ENCODE results near the gene COL6A2.

The COL6A2 gene

DNA sequence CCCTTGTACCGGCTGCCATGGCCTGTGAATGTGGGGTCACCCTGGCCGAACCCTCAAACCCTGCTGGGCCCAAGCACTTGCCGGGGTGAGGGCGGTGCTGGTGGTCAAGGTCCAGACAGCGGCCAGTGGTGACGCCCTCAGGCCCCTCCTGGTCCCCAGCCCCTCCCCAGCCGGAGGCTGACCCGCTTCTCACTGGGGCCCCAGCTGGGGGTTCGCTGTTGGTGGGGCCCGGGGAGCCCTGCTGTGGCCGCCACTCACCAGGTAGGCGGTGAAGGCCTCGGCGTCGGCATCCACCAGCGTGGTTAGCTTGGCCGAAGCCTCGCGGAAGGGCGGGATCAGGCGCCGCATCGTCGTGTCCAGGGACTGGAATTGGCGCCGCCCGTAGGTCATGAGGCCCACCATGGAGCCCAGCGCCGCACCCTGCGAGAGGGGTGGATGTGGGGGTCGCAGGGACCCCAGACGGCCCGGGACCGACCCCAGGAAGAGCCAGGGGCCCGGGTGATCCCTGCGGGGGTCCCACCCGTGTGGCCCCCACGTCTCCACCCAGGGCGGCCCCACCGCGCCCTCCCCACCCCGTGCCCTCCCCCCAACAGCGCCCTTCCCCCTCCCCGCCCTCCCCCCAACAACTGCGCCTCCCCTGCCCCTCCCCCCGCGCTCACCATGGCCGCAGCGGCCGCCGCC is 47.4 kb downstream of the COL6A2 start:
- DNase-seq: no peak

DNA sequence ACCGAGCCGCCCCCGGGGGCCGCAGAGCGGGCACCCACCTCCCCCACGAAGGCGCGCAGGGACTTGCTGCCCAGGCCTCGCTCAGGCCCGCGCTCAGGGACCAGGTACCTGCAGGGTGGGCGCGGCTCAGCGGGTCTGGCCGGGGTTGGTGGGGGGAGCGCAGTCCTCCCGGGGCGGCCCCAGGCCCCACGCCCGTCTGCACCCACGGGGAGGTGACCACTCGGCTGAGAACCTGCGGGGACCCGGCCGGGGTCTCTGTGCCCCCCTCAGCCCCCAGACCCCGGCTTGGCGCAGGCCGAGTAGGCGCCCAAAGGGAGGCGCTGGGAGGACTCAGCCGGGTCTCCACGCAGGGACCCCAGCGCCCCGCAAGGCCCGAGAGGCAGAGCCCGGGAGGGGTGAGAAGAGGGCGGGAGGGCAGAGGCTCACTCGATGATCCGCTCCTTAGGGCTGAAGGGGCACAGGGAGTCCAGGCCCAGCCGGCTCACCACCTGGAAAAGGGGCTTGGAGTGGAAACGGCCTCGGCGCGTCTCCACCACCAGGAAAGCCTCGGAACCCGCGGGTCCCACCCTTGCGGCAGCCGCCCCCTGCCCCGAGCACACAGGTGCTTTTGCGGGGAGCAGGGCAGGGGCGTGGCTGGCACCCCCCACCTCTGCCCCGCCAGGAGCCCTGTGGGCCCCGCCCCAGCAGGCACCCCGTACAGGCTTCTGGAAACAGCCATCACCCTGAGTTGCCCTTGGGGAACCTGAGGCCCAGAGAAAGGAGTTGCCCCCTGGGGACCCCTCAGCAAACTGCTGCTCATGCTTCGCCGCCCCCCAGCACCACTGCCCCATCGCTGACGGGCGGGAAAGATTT is 48.2 kb downstream of the COL6A2 start:
- DNase-seq: no peak

DNA sequence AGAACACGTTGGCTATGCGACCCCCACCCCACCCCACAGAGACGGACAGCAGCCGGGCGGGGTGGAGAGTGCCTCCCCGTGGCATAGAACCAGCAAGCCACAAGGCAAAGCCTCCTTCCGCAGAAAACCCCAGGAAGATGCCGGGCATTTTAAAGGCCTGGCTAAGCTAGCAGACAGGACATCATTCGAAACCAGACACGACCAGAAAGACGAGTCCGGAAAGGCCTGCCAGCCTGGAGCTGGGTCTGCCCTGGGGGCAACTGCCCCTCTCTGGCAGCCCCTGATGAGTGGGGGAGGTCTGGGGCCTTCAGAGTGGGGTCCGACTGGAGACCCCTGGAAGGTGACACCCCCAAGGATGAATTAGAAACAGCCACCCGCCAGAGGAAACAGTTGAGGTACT is 48.9 kb downstream of the COL6A2 start:
- DNase-seq: no peak

DNA sequence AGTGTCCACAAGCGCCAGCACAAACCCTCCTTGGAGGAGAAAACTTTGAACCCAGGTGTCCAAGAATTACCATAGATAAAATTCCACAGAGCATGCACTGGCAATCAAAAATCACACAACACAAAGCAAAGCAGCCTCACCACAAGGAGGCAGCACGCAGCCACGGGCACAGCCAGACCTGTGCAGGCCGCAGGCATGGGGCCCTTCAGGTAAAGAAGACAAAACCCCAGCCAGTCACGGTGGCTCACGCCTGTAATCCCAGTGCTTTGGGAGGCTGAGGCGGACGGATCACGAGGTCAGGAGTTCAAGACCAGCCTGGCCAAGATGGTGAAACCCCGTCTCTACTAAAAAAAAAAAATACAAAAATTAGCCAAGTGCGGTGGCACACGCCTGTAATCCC is 49.5 kb downstream of the COL6A2 start:
- peak; percentile 5 for DNase-seq

DNA sequence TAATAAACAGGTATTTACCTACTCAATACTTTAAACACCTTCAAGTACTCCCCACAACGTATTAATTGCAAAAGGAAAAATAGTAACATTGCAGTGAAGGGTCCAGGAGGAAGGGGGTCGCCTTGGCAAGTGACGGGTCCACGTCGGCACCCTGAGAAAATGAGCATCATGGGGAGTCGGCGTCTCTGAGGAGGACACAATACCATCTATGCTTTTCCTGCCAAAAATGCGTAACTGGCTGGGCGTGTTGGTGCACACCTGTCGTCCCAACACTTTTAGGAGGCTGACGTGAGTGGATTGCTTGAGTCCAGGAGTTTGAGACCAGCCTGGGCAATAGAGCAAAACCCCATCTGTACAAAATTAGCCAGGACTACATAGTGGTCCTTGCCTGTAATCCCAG is 50.2 kb downstream of the COL6A2 start:
- DNase-seq: no peak

DNA sequence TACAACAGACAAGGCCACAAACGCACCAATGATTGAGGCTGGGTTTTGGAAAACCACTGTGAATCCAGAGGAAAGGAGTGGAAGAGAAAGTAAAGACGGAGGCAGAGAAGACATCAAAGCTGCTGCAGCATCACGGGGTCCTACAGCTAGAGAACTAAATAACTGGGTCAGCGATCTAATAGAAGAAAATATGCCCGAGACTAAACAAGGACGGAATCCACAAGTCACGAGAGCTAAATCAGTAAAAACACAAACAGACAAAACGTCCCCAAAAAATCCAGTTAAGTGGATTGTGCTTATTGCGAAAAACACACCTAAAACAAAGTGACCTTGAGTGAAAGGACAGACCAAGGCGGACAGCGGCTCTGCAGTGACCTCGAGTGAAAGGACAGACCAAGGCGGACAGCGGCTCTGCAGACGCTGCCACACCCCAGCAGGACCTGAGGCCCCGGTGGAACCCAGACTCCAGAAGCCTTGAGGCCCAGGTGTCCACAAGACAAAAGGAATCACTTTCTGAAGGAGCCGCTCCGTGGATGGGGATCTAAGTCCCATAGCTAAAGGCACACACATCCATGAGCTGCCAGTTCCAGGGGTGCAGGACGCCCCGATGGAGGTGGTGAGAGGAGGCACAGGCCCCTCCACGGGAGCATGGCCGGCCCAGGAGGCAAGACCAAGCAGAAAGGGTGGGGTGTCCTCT is 51.4 kb downstream of the COL6A2 start:
- no peak for DNase-seq

DNA sequence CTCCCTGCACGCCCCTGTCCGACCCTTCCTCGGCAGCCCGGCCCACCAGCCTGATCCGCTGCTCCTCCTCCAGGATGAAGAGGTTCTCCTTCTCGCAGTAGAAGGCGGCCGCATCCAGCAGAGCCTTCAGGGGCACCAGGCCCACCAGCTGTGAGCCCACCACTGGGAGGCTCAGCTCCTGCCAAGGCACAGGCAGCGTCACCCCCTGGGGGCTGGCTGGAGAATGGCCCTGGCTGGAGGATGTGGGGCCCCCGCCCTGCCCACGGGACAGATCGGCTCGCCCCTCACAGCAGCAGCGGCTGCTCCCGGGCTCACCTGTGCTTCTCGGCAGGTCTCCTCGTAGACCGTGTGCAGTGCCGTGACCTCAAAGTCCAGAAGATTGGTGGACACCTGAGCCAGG is 52.2 kb downstream of the COL6A2 start:
- no peak for DNase-seq

DNA sequence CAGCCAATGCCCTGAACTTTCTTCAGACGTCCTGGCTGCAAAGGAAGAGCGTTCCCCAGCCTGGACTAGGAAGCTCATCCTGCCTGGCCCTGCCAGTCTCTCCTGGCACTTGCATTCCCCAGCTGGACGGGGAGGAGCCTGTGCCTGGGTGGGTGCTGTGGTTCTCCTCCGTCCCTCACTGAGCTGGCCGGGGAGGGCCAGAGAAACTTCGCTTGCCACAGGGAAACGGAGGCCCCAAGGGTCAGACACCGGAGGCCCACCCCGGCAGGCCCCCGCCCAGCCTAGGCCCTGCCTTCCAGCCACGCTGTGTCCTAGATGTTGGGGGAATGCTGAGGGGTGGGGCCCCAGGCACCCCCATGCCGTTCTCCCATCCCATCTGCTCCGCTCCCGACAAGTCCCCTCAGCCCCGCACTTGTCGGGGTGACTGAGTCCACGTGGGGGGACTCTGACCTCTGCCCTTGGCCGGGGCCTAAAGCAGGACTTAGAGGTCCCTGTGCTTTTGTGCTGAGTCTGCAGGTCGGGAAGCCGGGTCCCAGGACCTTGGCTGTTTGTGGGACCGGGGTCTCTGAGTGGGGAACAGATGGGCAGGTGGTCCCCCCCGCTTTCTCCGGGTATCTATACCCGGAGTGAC is 52.7 kb downstream of the COL6A2 start:
- no peak for DNase-seq

DNA sequence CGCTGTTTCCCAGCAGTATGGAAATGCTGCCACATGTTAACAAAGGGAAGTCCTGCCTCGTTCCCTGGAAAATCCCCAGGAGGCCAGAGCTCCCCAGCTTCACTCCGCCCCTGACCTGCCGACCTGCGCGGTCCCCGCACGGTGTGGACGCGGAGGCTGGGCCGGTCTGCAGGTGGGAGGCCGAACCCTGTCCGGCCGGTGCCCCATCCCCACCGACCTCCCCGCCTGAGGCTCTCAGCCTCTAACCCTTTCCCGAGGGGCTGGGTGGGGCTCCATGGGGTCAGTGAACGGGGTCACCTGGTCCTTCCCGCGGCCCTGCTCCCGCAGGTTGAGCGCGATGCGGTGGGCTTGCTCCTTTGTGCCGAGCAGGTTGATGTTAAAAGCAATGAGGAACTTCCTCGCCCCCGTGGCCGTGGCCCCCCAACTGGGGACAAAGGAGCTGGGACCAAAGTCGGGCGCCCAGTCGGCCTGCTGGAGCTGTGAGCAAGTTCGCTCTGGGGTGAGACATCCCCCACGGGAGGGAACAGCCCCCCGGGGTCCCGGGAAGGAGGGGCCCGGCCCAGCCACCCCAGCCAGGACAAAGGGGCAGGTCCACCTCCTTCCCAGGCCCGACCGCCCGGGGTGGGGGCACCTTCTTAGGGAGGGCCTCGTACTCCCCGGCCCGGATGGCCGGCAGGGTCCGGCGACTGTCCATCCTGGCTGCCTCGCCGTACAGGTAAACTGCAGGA is 53.5 kb downstream of the COL6A2 start:
- DNase-seq: no peak

DNA sequence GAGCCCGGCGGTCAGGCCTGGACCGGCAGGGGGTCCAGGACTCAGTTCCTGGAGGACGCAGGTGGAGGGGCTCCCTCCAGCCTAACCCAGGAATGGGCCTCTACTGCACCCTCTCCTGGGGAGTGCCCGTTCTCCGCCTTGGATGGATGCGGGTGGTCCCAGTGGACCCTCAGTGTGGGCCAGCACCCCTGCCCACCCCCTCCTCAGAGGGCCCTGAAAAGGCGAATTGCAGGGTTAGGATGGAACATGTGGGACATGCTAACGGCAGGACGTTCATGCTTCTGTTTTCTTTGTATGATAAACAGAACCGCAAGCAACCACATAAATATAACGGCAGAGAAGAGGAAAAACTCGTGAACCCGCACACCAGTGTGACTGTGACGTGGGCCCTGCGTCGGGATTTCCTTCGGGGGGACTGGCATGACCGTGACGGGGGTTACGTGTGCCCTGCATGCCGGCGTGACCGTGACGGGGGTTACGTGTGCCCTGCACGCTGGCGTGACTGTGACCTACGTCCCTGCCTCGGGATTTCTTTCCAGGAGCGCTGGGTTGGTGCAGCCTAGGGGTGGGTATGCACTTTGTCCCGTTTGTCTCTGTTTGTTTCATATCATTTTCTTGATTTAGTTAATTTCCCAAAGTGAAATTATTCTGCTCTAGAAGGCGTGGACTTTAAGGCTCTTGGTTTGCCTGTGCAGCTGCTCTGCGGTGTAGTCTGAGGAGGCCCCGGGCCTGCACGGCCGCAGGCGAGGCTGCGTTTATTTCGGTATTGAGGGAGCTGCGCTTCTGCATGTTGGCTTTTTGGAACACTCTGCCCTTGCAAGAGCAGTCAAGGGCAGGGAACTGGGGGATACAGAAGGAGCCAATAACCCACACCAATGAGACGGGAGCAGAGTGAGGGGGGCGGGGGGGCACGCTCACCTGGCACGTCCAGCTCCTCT is 54.3 kb downstream of the COL6A2 start:
- no peak for DNase-seq

DNA sequence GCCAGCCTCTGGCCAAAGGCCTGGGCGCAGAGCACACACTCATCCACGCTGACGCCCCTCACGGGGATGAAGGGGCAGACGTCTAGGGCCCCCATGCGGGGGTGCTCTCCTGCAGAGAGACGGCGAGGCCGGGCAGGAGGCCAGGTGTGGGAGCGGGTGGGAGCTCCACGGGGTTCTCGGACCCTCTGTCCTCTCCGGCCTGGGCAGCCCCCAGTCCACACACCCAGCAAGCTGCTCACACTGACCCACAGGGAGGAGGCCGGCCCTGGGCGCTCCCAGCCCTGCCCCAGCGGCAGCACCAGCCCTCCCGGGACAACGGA is 55.0 kb downstream of the COL6A2 start:
- DNase-seq: no peak

DNA sequence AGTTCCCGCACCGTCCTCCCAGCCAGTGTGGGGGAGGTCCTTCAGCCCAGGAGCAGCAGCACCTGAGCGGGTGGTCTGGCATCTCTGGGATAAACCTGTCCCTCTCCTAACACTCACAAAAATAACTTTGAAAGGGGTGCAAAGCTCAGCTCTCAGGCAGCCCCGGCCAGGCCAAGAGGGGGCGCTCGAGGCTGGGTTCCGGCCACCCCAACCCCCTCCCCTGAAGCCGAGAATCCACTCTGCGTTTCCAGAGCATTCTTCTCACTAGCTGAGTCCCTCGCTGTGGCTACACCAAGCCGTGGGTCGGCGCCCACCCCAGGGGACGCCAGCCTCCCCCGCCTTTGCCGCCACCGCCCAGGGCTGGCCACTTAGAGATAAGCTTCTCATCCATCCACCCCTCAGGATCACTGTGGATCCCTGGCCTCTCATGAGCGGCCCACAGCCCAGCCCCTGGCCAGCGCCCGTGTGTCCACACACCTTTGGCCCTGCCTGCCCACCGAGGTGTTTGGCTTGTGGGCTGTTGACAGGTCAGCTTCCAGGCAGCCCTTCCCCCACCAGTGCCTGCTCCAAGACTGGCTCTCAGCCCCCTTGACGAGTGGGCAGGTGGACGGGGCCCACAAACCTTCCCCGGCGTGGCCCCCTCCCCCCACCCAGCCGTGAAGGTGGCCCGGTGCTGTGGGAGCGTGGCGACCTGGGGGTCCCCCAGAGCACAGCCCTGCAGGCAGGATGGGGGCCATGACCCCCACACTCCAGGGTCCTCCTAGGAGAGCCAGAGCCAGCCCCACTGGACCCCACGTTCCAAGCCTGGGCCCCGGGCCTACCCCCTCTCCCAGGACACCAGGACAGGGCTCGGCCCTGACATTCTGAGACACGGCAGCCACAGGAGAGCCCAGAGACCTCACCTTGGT is 55.6 kb downstream of the COL6A2 start:
- no peak for DNase-seq

DNA sequence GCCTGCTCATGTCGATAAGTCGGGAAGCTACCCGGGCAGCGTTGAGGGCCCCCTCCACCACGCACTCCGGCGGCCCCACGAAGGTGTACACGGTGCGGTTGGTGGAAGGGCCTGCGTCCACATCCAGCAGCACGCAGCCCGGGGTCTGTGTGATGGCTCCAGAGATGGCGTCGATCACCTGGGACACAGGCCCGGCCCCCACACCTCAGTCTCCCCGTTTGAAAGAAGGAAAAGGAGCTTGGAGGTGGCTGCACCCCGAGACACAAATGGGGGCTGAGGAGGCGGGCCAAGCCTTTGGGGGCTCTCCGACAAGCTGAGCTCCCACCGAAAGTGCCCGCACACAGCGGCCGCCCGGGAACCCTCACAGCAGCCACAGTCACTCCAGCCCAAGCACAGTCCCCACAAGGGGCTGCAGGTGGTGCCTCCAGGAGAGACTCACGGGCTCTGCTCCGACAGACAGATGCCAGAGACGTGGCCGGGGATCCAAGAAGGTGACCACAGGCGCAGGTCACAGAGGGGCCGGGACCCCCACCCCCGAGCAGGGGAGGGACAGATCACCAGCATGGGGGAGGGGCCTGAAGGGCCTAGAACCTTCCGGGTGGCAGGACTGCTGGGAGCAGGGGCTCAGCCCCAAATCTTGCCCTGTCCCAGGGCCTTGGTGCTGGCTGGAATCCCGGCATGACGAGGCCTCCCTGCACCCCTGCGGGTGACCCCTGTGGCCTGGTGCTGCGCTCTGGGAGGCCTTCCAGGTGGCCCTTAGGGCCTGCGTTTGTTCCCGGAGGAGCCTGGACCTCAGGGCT is 56.4 kb downstream of the COL6A2 start:
- DNase-seq: no peak

DNA sequence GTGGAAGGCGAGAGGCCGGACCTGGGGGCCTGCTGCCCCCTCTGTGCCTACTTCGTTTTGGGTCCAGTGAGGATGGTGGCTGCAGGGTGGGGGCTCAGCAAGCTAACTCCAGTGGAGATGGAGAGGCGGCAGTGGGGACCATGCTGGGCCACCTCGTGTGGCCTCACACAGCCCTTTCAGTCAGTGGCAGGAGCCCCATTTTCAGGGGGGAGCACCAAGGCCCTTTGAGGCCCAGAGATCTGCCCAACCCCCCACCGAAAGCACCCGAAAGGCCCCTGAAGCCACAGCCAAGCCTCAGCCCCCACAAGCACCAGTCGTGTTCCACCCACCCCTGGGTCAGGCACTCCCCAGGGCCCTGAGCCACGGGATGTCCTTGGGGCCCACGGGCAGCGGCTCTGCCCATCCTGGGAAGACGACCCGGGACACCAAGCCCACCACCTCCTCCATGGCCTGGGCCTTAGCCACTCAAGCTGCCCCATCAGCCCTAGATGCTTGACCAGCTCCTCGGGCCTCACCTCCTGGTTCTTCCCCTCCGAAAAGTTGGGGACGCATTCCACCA is 57.1 kb downstream of the COL6A2 start:
- DNase-seq: no peak

DNA sequence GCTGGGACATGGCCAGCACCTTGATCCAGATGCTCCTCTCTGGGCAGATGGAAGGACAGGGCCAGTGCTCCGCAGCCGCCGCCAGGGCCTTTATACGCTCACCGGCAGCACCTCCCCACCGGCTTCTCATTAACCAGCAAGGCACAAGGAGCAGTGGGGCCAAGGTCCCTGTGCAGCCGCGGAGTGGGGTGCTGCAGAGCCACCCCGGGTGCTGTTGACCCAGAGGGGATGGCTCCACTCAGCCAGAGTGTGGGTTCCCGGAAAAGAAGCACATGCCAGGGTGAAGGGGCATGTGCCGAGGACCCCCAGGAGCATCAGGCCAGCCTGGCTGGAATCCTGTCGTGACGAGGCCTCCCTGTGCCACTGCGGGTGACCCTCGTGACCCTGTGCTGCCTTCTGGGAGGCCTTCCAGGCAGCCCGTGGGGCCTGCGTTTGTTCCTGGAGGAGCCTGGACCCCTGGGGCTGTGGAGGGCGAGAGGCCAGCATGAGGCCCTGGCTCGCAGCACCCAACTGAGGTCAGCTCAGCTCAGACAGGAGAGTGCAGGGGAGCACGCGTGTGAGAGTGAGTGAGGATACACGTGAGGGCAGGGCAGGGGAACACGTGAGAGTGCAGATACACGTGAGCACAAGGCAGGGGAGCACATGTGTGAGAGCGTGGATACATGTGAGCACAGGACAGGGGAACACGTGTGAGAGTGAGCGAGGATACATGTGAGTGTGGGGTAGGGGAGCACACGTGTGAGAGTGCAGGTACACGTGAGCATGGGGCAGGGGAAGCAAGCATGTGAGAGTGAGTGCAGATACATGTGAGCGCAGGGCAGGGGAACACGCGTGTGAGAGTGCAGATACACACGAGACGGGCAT is 57.8 kb downstream of the COL6A2 start, which contains the start of gene FTCD:
FTCD (minus strand) TSS at position 66 of the 864 bp plus-strand sequence; CDS start at position 10, 56 bp downstream.
- DNase-seq: no peak

DNA sequence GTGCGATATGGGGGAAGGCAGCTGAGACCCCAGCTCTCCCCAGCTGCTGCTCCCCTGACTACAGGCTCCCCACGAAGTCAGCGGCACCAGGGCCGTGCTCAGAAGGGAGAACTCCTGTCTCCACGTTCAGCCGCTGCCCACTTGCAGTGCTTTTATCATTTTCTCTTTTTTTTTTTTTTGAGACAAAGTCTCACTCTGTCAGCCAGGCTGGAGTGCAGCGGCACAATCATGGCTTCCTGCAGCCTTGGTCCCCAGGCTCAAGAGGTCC is 58.4 kb downstream of the COL6A2 start:
- DNase-seq: no peak

DNA sequence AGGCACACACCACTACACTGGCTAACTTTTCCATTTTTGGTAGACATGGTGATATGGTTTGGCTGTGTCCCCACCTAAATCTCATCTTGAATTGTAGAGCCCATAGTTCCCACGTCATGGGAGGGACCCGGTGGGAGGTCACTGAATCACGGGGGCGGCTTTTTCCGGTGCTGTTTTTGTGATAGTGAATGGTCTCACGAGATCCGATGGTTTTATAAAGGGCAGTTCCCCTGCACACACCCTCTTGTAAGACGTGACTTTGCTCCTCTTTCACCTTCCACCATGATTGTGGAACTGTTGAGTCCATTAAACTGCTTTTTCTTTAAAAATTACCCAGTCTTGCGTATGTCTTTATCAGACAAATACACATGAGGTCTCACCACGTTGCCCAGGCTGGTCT is 58.8 kb downstream of the COL6A2 start:
- no peak for DNase-seq

DNA sequence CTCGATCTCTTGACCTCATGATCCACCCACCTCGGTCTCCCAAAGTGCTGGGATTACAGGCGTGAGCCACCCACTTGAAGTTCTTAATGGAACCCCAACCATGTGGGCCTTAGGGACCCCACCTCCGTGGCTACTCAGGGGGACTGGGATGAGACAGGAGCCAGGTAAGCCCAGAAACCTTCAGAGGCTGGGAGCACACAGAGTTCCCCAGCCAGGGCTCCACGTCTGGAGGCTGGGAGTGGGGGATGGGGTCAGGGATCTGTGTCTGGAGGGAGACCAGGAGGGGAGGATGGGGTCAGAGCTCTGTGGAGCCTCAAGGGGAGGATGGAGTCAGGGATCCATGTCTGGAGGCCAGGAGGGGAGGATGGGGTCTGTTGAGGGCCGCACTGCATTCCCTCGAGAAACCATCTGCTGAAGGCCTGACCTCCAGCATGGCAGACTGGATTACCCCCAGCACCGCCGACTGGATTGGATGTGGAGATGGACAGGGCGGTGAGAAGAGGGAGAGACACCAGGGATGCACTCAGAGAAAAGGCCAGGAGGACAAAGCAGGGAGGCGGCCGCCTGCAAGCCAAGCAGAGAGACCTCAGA is 59.6 kb downstream of the COL6A2 start:
- DNase-seq: no peak
